HG03280 (cell line): ENCODE data around the gene TRIM33.
"Not testable (repeated sequence)": the region's sequence is repeated elsewhere in the genome, so short reads cannot be mapped to it uniquely, and the experiment has no call there.

Experiments used
- ATAC-seq: cut with Tn5 transposase; IDR thresholded peaks from one replicate; pipeline ENCODE4 v1.9.1; 2021; ENCODE audit warnings: mild to moderate bottlenecking, moderate library complexity; ENCODE audit not compliant: unreplicated experiment

TRIM33 gene

GRCh38 chr1:114510274-114511031 is 550 bp downstream of the TRIM33 start:
- peak; percentile 59 for ATAC-seq

DNA sequence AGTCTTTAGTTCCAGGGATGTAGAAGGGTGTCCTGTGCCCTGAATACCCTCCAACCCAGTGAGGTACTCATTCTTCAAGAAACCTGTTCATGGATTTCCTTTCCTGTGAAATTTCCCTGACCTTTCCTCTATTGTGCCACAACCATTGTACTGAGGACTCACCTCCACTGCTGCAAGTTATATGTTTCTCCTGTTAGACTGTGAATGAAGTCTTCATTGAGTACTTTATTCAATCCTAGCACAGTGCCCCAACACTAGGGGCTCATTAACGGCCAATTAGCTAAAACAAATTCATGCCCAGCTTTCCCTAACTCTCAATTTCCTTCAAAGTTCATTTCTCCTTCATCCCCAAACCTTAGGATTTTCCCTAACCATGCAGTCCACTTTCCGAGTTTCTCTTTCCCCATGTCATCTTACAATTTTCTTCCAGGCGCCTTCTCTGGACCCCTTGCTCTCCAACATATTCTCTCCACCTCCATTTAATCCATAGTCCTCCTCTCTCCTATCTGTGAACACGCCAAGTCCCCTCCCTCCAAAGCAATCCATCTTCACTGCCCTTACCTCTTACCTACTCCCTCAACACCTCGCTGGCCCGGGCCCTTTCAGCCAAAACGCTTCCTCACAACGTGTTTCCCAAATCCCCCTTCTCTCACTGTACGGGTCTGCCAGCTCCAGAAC is 1.3 kb downstream of the TRIM33 start:
- no peak for ATAC-seq

DNA sequence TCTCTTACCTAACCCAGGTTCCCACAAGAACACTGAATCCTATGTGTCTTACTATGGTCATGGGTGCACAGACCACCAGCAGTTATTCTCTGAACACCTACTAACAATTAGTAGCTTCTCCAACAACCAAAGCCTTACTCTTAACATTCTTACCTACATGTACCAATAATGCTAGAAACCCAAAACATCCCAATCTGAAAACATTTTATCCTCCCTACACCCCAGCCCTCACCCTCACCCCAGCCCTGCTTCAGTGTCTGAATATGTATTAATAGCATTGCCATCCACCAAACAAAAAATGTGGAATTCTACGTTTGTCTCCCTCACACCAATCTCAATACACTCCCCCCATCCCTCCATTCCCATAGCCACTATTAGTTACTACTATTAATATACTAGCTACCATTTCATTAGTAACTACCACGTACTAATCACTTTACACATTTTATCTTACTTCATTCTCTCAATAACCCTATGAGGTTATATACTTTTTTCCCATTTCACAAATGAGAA is 2.6 kb downstream of the TRIM33 start:
- no peak for ATAC-seq

- no peak for ATAC-seq
These were observed 3.5 kb downstream of the TRIM33 start for GRCh38 chr1:114507513-114507912.

- no peak for ATAC-seq
These were observed 5.8 kb downstream of the TRIM33 start for GRCh38 chr1:114505148-114505561.

- ATAC-seq, result no peak
These were observed 7.0 kb downstream of the TRIM33 start for GRCh38 chr1:114503916-114504422.

GRCh38 chr1:114502080-114502479 is 8.9 kb downstream of the TRIM33 start:
- no peak for ATAC-seq

DNA sequence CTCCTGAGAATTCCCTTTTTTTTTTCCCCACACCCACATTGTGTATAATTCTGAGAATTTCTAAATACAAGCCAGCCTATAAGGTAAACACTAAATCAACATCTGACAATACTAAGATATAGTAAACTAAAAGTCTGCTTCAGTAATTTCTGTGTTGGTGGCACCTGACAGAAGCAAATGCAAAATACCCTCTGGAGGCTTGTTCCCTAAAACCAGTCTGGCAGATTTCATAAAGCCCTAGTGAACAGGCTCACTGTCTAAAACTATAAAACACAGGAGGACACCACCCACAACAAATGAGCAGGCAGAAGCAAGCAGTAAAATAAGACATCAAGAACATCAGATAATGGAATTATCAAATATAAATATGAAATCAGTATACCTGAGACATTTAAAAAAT is 11.5 kb downstream of the TRIM33 start:
- no peak for ATAC-seq

DNA sequence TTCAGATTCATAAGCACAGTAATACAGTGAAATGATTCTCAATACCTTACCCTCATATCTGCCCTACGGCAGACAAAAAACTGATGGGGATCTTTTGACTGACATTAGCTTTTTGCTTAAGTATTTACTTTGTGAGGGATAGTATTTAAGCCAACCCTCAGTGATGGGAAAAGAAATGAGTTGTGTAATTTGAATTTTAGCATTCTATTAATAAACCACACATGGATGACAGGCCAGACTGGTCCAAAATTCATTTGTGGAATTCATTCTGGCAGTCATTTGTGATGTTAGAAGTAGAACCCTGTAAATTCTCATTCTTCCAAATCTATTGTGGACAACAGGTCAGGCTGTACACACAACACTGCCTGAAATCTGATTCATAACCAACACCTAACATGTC is 14.9 kb downstream of the TRIM33 start:
- no peak for ATAC-seq

- no peak for ATAC-seq
These were observed 15.5 kb downstream of the TRIM33 start for GRCh38 chr1:114495486-114495885.

DNA sequence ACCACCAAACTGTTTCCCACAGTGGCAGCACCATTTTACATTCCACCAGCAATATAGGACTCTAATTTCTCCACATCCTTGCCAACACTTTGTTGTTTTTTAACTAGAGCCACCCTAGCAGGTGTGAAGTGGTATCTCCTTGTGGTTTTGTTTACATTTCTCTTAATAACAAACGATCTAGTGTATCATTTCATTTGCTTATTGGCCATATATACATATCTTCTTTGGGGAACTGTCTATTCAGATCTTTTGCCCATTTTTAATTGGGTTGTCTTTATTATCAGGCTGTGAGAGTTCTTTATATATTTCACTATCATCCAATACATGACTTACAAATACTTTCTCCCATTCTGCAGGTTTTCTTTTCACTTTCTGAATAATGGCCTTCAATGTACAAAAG is 18.0 kb downstream of the TRIM33 start:
- no peak for ATAC-seq

GRCh38 chr1:114490274-114490693 is 20.7 kb downstream of the TRIM33 start:
- no peak for ATAC-seq

DNA sequence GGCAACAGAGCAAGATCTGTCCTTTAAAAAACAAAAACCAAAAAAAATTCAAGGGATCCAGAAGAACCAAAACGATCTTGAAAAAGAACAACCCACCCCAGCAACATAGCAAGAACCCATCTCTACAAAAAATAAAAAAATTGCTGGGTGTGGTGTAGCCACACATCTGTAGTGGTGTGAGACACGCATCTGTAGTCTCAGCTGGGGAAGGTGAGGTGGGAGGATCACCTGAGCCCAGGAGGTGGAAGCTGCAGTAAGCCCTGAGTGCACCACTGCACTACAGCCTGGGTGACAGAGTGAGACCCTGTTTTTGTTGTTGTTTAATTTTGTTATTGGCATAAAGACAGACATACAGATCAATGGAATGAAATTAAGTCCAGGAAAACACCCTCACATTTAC is 22.3 kb downstream of the TRIM33 start:
- no peak for ATAC-seq

- ATAC-seq, result no peak
These were observed 25.7 kb downstream of the TRIM33 start for GRCh38 chr1:114485286-114485685.

DNA sequence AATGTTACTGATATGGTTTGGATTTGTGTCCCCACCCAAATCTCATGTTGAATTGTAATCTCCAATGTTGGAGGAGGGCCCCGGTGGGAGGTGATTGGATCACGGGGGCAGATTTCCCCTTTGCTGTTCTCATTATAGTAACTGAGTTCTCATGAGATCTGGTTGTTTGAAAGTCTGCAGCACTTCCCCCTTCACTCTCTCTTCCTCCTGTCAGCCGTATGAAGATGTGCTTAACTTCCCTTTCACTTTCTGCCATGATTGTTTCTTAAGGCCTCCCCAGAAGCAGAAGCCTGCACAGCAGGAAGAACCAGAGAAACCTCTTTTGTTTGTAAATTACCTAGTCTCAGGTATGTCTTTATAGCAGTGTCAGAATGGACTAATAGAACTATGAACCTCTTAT is 28.4 kb downstream of the TRIM33 start:
- peak; percentile 77 for ATAC-seq

DNA sequence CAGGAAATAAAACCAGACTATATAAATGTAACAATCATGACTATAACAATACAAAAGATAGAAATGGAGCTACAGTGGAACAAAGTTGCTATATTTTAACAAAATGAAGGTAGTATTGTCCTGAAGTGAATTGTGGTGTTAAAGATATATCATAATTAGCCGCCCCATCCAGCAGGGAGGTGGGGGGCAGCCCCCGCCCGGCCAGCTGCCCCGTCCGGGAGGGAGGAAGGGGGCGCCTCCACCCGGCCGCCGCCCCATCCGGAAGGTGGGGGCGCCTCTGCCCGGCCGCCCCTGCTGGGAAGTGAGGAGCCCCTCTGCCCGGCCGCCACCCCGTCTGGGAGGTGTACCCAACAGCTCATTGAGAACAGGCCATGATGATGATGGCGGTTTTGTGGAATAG is 31.4 kb downstream of the TRIM33 start:
- not testable (repeated sequence) for ATAC-seq

DNA sequence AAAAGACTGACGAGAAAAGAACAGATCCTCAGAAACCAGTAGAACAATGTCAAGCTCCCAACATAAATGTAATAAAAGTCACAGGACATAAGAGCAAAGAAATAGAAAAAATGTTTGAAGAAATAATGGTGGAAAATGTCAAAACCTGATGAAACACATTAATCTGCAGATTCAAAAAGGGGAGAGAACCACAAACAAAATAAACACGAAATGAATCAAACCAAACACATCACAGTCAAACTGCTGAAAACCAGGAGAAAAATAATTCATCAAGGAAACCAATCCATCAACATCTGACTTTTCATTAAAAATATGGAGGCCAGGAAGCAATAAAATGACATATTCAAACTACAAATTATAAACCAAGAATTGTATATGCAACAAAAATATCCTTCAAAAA is 31.9 kb downstream of the TRIM33 start:
- ATAC-seq, result no peak

DNA sequence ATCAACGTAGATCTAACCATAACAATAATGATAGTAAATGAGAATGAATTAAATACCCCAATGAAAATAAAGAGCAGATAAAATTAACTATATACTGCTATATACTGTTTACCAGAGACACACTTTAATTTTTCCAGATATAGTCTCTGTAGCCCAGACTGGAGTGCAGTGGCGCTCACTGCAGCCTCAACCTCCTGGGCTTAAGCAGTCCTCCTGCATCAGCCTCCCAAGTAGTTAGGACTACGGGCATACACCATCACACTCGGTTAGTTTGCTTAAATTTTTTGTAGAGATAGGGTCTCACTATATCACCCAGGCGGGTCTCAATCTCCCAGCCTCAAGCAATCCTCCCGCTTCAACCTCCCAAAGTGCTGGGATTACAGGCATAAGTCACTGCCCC is 37.2 kb downstream of the TRIM33 start:
- no peak for ATAC-seq

DNA sequence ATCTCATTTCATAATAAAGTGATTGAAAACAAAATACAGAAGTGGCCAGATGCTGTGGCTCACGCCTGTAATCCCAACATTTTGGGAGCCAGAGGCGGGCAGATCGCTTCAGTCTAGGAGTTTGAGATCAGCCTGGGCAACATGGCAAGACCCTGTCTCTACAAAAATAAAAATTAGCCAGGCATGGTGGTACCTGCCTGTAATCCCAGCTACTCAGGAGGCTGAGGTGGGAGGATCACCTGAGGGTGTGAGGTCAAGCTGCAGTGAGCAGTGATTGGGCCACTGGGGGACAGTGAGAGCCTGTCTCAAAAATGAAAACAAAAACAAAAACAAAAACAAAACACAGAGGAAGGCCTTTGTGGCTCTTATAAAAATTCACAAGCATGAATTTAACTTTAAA is 38.6 kb downstream of the TRIM33 start:
- ATAC-seq, result no peak

DNA sequence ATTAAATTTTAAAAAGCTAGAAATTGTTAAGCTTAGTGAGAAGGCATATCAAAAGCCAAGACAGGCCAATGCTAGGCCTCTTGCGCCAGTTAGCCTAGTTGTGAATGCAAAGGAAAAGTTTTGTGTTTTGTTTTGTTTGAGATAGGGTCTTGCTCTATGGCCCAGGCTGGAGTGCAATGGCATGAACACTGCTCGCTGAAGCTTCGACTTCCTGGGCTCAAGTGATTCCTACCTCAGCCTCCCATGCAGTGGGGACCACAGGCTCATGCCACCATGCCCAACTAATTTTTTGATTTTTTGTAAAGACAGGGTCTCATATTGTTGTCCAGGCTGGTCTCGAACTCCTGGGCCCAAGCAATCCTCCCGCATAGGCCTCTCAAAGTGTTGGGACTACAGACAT is 40.3 kb downstream of the TRIM33 start:
- ATAC-seq, result no peak

GRCh38 chr1:114468710-114469468 is 42.1 kb downstream of the TRIM33 start:
- ATAC-seq, result no peak
